Hypothalamus (tissue), 51 donors: Measurements from ENCODE around the gene SCN2A.
"Not testable (repeated sequence)": the region's sequence is repeated elsewhere in the genome, so short reads cannot be mapped to it uniquely, and the experiment has no call there.

ENCODE experiments used
- DNase-seq, 51 donors: peaks; one replicate each; lab custom pipeline; 2025; lab: John Stamatoyannopoulos, UW

SCN2A gene

DNA sequence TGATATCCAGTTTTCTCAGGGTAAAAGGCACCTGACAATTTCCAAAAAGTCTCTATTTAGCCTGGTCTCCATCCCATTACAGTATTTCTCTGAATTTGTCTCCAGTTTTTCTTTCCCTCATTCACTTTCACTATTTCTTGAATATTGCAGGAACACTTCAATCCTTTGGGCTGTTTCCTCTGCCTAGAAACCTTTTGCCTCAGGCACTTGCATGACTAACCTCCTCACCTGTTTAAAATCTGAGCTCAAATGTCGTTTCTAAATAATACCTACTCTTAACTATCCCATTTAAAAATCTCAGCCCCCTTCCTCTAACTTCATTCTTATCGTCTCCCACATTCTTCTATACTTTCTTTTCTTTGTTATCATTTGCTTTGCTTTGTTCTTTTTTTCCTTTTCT is 9.0 kb downstream of the SCN2A start:
- no peak for DNase-seq

DNA sequence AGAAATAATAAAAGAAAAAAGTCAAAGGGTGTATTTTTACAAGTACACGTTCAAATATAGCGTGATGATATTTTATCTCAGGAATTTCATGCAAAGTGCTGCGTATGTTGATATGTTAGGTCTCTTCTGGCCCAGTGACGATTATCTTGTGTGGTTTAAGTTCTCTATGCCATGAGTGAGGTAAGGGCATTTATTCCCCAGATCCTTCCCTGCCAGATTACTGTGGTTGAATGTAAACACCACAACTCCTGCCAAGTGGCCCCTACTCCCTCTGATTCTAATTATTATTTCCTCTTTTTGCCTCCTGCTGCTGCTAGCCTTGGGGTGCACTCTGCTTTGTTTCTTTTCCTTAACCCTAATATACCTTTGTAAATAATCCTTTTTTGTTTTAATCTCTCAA is 12.2 kb downstream of the SCN2A start:
- no peak for DNase-seq

- no peak for DNase-seq
Observed at GRCh38 chr2:165253178-165253577, 14.0 kb downstream of the SCN2A start.

- DNase-seq, result no peak
Observed at GRCh38 chr2:165256618-165257017, 17.4 kb downstream of the SCN2A start.

- DNase-seq, result not testable (repeated sequence)
Observed at GRCh38 chr2:165260347-165260746, 21.1 kb downstream of the SCN2A start.

- no peak for DNase-seq
Observed at GRCh38 chr2:165268754-165269153, 29.5 kb downstream of the SCN2A start.

DNA sequence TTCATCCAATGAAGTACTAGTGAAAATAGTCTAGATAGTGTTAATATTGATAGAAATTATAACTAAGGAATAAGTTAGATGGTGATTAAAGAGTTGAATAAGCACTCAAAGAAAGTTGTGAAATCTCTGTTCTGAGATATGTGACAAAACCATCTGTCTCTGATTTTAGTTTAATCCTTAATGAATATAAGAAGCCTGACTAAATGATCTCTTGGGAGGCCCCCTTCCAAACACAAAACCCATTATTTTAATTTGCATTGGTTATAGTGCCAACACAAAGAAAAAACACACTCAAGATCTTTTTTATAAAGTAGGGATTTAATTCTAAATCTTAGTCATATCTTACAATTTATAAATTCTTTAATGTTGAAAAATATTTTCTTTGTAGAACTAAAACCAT is 34.0 kb downstream of the SCN2A start:
- DNase-seq, result no peak

DNA sequence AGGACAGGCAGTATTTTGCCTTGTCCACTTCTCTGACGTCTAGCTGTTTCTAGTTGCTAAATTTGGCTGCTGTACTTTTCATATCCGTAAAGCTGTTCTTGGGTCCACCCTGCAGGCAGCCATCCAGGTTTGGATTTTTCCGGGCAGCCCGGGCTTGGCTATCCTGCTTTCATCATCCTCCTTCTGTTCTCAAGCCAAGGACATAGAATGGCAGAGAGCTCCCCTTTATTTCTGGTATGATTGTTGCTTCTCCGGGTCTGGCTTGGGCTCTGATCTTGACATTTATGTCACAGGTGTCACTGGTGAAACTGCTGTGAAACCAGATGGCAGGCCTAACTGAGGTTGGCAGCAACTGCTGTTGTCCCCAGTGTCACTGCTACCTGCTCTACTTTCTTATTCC is 35.5 kb downstream of the SCN2A start:
- peak in 6 of 51 donors; percentile 2 to 24 (median 8) for DNase-seq

DNA sequence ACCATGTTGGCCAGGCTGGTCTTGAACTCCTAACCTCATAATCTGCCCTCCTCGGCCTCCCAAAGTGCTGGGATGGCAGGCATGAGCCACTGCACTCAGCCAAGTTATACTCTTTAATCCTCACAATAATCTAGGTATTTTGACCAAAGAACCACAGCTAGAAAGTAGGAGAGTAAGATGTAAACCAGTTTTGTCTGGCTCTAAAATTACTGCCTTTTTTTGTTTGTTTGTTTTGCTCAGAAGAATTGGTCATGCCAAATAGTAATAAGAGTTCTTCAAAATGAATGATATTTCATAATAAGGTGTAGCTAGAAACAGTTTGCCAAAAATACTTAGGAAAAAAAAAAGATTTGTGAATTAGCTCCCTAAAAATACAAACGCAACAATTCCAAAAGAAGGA is 36.7 kb downstream of the SCN2A start:
- no peak for DNase-seq

GRCh38 chr2:165277295-165277694 is 38.1 kb downstream of the SCN2A start:
- DNase-seq, result no peak

DNA sequence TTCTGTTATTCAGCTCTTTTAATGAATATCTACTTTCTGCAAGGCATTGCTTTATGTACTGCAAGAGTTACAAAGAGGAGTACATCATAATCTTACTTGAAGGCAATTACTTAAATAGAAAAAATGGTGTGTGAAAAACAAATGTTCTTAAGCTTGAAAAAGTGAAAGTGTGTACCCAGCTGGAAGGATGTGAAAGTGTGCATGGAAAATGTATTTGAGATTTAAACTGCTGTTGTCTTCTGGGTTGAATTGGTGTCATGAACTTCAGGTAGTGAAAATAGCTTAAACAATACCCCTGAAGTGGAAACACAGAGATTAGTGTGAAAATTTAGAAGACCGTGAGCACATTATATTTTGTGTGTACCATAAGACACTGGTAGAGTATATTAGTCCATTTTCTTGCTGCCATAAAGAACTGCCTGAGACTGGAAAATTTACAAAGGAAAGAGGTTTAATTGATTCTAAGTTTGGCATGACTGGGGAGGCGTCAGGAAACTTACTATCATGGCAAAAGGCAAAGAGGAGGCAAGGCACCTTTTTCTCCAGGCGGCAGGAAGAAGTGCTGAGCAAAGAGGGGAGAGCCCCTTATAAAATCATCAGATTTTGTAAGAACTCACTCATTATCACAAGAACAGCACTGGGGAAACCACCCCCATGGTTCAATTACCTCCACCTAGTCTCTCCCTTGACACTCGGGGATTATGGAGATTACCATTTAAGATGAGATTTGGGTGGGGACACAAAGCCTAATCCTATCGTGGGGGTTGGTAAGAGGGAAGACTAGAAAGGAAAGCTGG is 38.8 kb downstream of the SCN2A start:
- DNase-seq, result no peak

DNA sequence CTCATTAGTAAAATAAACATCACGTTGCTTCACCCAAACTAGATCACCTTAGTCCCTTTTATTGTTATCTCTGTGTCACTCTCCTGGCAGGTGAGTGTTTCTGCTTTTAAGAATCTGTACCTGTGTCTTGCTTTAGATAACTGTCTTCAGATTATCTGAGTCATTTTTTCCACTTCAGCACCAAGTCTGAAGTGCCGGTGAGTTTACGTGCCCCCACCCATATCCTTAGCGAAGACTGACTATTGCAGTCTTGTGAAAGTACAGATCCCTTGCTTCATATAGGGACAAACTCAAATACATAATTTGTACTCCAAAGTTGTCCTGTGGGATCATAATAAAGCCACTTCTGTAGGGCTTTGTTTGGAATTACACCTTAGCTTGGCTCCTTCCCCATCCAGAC is 41.1 kb downstream of the SCN2A start:
- no peak for DNase-seq

- no peak for DNase-seq
Observed at GRCh38 chr2:165281387-165281786, 42.2 kb downstream of the SCN2A start.

- DNase-seq, result no peak
Observed at GRCh38 chr2:165283342-165283741, 44.1 kb downstream of the SCN2A start.

DNA sequence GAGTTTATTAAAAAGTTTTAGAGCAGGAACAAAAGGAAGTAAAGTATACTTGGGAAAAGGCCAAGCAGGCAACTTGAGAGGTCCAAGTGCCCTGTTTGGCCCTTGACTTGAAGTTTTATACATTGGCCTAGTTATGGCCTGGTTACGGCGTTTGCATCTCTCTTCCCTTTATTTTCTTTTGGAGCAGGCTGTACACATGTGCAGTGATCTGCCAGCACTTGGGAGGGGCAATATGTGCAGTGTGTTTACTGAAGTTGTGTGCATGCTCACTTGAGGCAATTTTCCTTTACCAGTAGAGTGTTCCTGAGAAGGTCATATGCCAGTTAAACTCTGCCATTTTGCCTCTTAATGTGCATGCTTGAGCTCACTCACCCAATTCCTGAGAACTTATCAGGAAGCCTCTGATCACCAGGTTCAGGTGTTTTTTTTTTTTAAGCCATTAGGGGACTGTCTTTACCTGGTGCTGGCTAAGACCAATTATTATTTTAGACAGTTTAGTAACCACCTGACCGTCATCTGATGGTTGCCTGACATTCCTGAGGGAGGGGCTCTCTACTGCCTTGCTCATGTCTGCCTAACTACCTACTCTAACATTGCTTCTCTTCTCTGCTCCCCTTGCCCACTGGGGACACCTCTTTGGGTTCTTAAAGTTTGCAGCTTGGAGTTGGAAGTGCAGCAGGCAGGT is 48.0 kb downstream of the SCN2A start:
- DNase-seq, result no peak

DNA sequence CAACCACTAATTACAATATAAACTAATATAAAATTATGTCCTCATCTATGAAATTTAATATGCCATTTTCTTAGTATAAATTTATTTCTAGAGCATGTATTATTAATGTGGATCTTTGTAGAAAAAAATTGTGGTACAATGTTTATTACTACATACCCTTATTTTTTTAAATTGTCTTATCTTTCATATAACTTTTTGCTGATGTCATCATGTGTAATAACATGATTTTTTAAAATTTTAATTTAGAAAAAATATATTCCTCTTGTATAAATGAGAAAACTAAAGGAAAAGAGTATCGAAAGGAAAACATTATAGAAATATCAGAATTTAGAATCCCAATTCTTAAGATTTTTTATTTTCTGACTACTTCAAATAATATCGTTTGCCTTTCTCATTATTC is 49.9 kb downstream of the SCN2A start:
- no peak for DNase-seq

DNA sequence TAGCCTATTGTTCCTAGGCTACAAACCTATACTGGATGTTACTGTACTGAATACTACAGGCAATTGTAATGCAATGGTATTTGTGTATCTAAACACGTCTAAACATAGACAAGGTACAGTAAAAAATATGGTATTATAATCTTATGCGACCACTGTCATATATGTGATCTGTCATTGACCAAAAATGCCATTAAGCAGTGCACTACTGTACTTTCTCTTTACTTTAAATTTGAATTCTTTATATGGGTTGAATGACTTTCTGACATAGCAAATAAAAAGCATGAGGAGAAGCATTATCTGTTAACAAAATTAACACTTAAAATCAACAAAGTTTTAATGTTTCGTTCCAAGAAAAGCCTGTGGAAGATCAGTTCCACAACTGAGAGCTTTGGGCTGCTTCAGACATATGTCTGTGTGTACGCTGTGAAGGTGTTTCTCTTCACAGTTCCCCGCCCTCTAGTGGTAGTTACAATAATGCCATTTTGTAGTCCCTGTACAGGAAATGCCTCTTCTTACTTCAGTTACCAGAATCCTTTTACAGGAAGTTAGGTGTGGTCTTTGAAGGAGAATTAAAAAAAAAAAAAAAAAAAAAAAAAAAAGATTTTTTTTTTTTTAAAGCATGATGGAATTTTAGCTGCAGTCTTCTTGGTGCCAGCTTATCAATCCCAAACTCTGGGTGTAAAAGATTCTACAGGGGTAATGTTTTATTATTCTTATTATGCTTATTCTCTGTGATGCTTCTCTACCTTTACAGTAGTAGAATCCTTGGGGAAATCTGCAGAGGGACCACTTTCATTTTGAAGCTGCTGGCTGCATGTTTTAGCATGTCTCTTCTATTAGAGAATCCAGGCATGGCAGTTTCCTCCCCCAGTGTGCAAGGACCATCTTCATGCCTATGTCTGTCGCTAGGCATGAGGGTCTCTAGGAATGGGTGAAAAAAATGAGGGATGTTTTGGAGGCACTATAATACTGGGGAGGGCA is 54.5 kb downstream of the SCN2A start:
- DNase-seq, result peak in 17 of 51 donors; percentile 1 to 66 (median 12)

GRCh38 chr2:165294912-165295311 is 55.7 kb downstream of the SCN2A start:
- peak in 1 of 51 donors; percentile 23 for DNase-seq

- DNase-seq, result no peak
Observed at GRCh38 chr2:165295643-165296042, 56.4 kb downstream of the SCN2A start.

- no peak for DNase-seq
Observed at GRCh38 chr2:165305391-165306096, 66.3 kb downstream of the SCN2A start.
